ENCODE measurements around the gene EPHB3. TPM values are rescaled to one million over a fixed set of nuclear protein-coding genes. Genes with fewer than 3 reads are reported as not detected.
A peak's percentile ranks its signal among the peaks of the same experiment; 100 is the strongest.

The EPHB3 gene
- total and polyA plus RNA-seq, 12 donors, result 0.29 to 3.7 (median 1.2) TPM

GRCh38 chr3:184568924-184569829 lies 7.6 kb downstream of the EPHB3 start:
- intact Hi-C loops (cut with DNase I), result no loop called here
- 6 to 13% (median 7%) methylated on average over 15 to 67 of the region's 68 CpGs for WGBS, 4 donors
- Histone ChIP-seq H3K36me3 (replicated peaks in 1 of 2) (no peaks in the 10 kb centered on the region), H3K27me3 (no peaks in the 10 kb centered on the region), H3K27ac (peak overlapping the region in 2 of 5 donors; percentile 17 to 79), H3K9me3 (replicated peaks in 1 of 3) (no peaks in the 10 kb centered on the region), H3K4me1 (replicated peaks in 1 of 2) (peaks cover 8 to 22% of the 10 kb centered on the region in 2 donors), H3K4me3 (peak overlapping the region in 2 of 4 donors; percentile 37 to 64)
- TF ChIP-seq POLR2A (IDR thresholded peaks at IDR 0.05) (no peak), CTCF (IDR thresholded peaks at IDR 0.05) (no peak)
- peak; percentile 59 to 83 (median 72) for DNase-seq

GRCh38 chr3:184570035-184570434 lies 8.4 kb downstream of the EPHB3 start:
- Histone ChIP-seq H3K4me1 (replicated peaks in 1 of 2) (peaks cover 8 to 22% of the 10 kb centered on the region in 2 donors), H3K36me3 (replicated peaks in 1 of 2) (no peaks in the 10 kb centered on the region), H3K4me3 (no peak overlapping the region), H3K9me3 (replicated peaks in 1 of 3) (no peaks in the 10 kb centered on the region), H3K27ac (no peak overlapping the region), H3K27me3 (no peaks in the 10 kb centered on the region)
- WGBS, 4 donors, result 74 to 88% (median 83%) methylated on average over 3 of the region's 3 CpGs
- intact Hi-C loops (cut with DNase I), result no loop called here
- no peak for DNase-seq
- TF ChIP-seq POLR2A (IDR thresholded peaks at IDR 0.05), result no peak
- no peak for TF ChIP-seq CTCF (IDR thresholded peaks at IDR 0.05)

GRCh38 chr3:184570489-184570888 lies 8.9 kb downstream of the EPHB3 start:
- H3K4me1 ChIP-seq (replicated peaks in 1 of 2), result peaks cover 8 to 19% of the 10 kb centered on the region in 2 donors
- no peak for TF ChIP-seq CTCF (IDR thresholded peaks at IDR 0.05)
- no peak for TF ChIP-seq POLR2A (IDR thresholded peaks at IDR 0.05)

GRCh38 chr3:184571750-184572377 lies 10.3 kb downstream of the EPHB3 start:
- peak in 4 of 7 donors; percentile 42 to 60 (median 52) for DNase-seq
- no peaks in the 10 kb centered on the region for H3K36me3 ChIP-seq (replicated peaks in 1 of 2)
- H3K27ac ChIP-seq, result no peak overlapping the region
- TF ChIP-seq CTCF (IDR thresholded peaks at IDR 0.05) (no peak), POLR2A (IDR thresholded peaks at IDR 0.05) (no peak)
- no peaks in the 10 kb centered on the region for H3K9me3 ChIP-seq (replicated peaks in 1 of 3)
- intact Hi-C loops (cut with DNase I), result no loop called here
- peaks cover 8 to 12% of the 10 kb centered on the region in 2 donors for H3K4me1 ChIP-seq (replicated peaks in 1 of 2)
- no peak overlapping the region for H3K4me3 ChIP-seq
- no peaks in the 10 kb centered on the region for H3K27me3 ChIP-seq
- 52 to 71% (median 54%) methylated on average over 11 to 12 of the region's 12 CpGs for WGBS, 4 donors

More at GRCh38 chr3:184570489-184570888, 8.9 kb downstream of the EPHB3 start:
- intact Hi-C loops (cut with DNase I), result no loop called here
- no peaks in the 10 kb centered on the region for H3K27me3 ChIP-seq
- 92 to 97% (median 95%) methylated on average over 4 to 6 of the region's 6 CpGs for WGBS, 4 donors
- no peaks in the 10 kb centered on the region for H3K36me3 ChIP-seq (replicated peaks in 1 of 2)
- no peak overlapping the region for H3K4me3 ChIP-seq
- no peak for DNase-seq
- no peaks in the 10 kb centered on the region for H3K9me3 ChIP-seq (replicated peaks in 1 of 3)
- no peak overlapping the region for H3K27ac ChIP-seq
